ENCODE results near the gene PEAR1.

PEAR1 gene

DNA sequence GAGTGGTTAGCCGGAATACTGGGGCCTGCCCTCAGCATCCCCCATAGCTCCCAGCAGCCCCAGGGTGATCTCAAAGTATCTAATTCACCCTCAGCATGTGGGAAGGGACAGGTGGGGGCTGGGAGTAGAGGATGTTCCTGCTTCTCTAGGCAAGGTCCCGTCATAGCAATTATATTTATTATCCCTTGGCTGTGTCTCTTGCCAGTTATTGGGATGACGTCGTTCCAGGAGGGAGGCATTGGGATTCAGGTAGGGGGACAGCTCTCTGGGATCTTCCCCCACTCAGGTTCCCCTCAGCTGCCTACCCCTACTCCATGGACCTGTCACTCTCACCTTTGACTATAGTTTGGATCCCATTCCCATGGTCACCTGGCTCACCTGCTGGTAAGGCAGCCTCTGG, 11.9 kb upstream of the PEAR1 start:
- DNase-seq (ENCODE audit: low spot score) = no peak

DNA sequence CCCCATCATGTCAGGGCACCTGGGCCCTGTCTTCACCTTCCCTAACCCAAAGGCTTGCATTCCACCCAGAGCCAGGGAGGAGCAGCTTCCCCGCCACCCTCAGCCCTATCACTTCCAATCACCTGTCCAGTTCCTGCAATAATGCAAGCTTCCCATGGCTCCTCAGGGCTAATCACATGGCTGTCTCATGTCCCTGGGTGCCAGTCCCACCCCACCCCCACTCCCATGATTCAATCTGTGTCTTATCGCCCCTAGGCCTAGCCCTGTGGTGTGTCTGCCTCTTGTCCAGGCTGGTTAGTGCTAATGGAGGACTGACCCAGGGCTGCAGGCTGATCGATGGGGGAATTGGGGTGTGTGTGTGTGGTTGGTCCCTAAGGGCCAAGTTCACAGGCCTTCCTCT, 11.0 kb upstream of the PEAR1 start:
- no peak for DNase-seq (ENCODE audit: low spot score)

DNA sequence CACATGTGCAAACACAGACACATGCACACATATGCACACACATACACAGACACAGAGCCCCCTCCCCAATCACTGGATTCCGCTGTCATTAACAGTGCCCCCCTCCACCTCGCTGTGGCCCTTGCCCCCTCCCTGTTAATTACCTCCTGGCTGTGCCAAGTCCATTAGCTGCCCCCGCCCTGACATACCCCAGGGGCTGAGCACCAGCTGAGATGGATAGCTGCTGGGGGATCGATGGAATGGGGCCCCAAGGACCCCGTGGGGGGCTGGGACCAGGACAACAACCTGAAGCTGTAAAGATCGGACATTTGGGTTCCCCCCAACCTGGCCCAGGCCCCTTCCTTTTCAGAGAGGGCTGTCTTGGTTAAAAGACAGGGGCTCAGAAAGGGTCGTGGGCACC, 9.6 kb upstream of the PEAR1 start:
- DNase-seq (ENCODE audit: low spot score) = no peak

DNA sequence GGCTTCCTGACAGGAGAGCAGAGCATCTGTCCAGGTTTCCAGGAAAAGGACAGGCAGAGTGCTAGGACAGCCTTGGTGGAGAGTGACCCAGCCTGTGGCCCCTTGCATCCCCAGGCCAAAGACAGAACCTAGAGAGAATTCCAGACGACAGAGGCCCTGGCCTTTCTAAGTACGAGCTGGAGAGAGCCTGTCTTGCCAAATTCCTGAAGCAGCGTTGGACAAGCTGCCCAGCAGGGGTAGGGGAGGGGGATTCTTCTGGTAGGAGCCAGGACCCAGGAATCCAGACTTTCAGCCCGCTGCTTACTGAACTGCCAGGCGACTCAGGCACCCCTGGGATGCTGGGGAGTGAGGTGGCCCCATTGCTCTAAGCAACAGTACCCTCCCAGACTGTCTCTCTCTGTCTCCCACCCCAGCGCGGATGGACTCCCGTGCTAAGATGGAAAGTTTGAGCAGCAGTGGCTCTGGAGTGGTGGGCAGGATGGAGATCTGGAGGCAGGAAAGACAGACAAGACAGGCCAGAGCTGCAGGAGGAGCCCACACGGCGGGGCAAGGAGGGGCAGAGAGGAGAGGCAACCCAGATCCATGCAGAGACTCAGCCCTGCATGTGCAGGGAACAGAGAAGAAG, 8.8 kb upstream of the PEAR1 start:
- DNase-seq (ENCODE audit: low spot score) = no peak

DNA sequence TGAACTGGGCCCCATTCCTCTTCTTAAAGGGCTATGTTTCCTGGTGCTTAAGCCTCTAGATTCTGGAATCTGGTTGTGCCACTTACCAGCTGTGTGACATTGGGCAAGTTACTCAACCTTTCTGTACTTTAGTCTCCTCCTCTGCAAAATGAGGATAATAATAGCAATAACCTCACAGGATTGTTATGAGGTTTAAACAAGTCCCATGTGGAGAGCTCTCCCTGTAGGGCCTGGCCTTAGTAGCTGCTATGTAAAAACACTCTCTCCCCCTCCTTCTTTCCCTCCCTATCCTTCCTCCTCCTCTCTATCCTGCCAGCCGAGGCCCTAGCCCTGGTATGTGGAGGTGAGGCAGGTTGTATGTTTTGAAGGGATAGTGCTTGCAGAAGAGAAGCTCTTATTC, 8.2 kb upstream of the PEAR1 start:
- no peak for DNase-seq (ENCODE audit: low spot score)

DNA sequence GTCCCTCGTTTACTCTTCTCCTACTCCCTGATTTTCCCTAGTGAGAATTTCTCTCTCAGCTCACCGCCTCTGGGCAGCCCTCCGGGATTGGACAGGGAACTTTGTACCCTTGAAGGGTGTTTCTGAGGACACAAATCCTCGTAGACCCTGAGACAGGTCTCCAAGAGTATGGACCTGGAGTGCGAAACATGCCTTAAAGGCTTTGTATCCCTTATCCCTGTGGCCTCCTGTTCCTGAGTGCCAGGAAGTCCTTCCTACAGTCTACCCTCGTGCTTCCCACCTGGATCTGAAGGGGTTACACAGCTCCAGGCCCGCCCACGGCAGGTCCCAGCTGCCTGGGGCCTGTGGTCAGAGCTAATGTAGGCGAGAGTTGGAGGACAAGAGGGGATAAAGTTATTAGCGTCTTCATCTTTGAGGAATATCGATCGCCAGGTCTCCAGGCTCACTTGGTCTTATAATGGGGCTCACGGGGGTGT, 7.6 kb upstream of the PEAR1 start:
- DNase-seq (ENCODE audit: low spot score) = no peak

DNA sequence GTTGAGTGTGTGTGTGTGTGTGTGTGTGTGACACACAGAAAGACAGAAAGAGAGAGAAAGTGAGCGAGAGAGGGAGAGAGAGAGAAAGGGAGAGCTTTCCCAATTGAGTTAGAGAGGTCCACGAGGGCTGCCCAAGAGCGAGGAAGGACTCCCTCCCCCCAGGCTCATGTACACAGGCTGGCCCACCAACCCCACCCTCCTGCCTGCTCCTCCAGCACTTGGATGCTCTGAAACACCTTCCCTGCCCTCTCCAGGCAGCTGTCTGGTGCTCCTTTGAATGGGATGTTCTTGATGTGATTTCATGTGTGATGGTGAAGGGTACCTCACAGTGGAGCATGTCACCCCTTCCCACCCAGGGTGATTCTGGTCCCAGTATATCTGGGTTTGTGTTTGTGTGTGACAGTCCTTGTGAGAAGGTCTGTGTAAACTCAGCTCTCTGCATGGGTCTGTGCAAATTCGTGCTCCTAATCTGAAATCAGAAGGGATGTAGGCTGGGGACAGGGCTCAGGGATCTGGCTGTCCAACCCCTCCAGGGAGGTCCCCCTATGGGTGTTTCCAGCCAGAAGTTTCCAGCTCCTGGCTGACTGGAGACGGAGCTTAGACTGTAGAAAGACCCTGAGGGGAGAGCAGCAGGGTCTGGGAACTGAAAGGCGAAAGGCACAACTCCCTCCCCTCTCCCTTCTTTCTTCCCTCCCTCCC, 6.8 kb upstream of the PEAR1 start:
- DNase-seq (ENCODE audit: low spot score) = no peak

DNA sequence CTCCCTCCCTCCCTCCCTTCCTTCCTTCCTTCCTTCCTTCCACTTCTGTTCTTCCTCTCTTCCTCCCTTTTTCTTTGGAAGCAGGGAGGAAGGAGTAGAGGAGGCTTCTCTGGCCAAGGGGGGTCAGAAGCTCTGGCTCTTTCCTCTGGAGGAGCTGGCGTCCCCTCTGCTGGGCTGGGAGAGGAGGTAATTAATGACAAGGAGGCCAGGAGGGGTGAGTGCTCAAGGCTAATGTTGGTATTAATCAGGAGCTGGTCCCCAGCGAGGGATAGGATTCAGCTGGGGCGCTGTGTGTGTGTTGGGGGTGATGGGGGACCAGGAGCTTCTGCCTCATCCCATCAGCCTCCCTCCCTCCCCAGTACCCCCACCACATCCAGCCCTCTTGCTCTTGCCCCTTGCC, 6.2 kb upstream of the PEAR1 start:
- DNase-seq (ENCODE audit: low spot score) = no peak

DNA sequence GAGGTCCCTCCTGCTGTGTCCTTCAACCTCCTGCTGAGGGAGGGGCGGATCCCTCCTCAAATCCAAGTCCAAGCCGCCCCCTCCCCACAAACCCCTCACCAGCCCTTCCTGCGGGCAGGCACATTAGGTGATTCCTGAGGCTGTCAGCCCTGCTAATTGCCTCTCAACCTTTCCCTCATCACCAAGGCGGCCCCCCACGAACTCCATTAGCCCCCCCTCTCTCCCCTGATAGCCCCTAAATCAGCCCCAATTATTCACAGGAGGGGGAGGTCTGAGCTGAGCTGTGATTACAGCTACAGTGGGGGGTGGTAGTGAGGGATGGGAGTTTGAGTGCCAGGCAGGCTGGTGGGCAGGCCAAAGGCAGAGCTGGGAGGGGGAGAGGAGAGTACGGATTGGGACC, 5.8 kb upstream of the PEAR1 start:
- DNase-seq (ENCODE audit: low spot score) = no peak

DNA sequence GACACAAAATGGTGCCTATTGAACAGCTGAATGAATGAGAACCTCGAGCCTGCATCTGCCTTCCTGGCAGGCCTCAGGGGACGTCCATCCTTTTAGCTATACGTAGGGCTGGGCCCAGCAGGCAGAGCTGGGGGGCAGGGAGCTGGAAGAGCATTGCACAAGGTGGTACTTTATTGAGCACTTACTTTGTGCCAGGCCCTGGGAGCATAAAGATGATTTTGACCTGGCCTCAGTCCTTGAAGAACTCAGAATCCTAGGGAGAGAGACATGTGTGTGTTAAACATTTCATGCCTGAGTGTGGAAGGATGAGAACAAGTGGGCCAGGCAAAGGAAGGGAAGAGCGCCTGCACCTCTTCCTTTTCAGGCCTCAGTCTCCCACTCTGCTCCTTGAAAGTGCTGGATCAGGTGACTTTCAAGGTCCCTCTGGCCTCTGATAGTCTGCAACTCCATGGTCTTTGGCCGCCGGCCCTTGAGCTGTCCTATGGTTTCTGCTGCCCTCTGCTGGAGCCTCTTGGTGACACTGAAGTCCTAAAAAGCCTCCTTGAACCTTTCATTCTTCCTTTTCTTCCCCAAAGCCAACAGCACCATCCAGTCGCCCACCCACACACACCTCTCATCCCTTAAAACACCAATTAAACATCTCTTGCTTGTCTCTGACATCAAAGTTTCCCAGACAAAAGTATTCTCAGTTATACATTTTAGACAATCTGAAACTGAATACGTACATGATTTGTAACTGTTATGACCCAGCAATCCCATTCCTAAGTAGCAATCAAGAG, 3.5 kb upstream of the PEAR1 start:
- peak; percentile 62 for DNase-seq (ENCODE audit: low spot score)

DNA sequence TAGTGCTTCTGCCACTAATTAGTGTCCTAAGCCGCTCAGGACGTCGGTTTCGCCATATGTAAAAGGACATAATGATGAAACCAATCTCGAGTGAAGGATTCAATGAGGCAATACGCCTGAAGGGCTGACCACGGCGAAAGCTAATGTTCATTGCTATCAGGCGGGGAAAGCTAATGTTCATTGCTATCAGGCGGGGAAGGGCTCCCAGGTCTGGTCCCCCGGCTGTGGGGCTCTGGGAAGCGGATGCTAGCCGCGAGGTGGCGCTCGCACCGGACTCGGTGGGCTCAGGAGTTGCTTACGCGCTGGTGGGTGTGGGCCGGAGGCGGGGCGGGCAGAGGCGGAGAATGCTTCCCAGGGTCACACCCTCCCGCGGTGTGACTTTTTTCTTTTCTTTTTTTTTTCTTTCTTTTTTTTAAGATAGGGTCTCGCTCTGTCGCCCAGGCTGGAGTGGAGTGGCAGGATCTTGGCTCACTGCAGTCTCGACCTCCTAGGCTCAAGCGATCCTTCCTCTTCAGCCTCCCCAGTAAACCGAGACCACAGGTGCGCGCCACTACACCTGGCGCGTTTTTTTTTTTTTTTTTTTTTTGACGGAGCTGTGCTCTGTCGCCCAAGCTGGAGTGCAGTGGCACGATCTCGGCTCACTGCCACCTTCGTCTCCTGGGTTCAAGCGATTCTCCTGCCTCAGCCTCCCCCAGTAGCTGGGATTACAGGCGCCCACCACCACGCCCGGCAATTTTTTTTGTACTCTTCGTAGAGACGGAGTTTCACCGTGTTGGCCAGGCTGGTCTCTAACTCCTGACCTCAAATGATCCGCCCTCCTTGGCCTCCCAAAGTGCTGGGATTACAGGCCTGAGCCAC, 1.1 kb upstream of the PEAR1 start:
- DNase-seq (ENCODE audit: low spot score) = peak; percentile 76

DNA sequence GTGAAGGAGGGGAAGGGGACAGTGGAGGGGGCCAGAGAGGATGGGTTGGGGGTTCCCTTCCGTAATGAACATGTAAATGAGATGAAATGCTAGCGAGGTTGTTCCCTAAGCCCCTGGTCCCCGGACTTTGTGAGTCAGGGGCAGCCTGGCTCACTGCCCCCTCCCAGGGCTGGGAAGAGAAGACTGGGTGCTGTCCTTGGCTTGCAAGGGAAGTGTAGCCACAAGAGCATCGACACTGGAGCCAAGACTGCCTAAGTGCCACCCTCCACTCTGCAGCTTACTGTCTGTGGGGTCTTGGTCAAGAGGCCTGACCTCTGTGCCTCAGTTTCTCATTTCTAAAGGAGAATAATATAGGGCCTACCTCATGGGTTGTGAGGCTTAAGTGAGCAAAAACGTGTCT, 483 bp downstream of the PEAR1 start:
- DNase-seq (ENCODE audit: low spot score) = no peak

DNA sequence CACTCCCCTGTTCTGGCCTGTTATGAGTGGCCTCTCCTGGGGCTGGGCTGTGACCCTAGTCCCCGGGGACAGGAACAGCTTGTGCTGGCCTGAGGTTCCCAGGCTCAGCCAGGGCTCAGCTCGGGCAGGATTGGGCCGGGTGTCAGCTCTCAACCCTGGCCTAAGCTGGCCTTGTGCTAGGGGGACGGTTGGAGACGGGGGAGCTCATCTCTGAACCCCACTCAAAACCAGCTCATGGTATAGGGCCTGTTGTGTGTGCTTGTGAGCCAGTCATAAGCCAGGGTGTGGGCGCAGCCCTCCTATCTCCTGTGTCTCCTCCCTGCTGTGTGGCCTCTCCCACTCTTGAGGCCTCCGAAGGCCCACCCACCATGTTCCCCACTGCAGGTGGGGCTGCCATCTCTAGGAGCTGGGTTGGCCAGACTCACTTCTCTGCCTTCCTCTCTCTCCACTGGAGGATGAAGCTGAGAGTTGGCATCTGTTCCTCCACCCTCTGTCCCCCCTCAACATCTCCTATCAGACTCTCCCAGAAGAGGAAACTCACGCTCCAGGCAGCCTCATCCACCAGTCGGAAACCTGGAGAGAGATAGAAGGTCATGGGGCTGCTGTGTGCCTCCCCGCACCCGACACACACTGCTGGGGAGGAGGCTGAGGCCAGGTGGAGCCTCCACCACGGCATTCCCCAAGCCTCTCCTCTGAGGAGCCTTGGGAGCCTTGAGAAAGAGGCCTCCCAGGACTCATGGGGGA, 1.4 kb downstream of the PEAR1 start:
- DNase-seq (ENCODE audit: low spot score) = no peak

DNA sequence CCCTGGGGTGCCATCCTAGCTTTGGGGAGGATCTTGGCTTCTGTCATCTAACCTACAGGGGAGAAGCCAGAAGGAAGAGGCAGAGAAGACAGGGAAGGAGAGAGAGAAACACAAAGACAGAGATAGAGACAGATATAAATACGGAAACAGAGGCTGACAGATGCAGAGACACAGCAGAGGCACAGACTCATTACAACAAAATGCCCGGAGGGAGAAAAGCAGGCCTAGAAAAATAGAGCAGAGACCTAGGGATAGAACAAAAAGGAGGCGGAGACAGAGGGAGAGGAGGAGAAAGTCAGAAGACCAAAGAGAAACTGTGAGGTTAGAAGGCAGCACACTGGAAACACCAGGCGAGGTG, 1.9 kb downstream of the PEAR1 start:
- no peak for DNase-seq (ENCODE audit: low spot score)

DNA sequence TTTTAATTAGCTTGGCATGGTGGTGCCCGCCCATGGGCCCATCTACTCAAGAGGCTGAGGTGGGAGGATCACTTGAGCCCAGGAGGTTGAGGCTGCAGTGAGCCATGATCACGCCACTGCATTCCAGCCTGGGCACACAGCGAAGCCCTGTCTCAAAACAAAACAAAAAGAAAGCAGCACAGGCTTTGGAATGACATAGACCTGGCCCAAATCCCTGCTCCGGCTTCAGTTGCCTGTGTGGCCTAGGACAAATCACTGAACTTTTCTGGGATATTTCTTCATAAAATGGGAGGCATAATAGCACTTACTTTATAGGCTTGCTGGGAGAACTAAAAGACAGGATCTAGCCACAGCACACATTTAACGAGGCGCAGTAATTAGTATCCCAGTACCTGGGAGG, 2.4 kb downstream of the PEAR1 start:
- DNase-seq (ENCODE audit: low spot score) = no peak

DNA sequence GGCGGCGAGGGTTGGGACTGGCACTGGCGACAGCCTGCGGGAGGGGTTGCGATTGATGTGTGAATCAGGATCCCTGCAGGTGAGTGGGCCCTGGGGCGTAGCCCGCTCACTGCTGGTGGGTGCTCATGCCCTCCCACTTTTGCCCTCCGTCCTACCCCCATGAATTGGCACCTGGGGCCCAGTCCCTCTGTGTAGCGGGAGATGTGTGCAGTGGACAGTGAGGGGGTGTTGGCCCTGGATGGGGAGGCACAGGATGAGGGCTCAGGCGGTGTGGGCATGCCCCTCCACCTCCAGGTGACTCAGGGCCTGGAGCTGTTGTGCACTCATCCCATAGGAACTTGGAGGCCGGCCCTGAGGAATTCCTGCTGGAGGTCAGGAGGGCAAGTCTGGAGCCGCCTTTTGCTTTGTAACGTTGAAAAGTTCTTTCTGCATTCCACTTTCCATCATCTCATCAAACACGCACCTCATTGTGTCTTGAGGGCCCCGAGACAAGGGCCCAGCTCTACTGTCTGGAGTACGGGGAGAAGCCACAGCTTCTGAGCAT, 3.0 kb downstream of the PEAR1 start:
- peak; percentile 77 for DNase-seq (ENCODE audit: low spot score)

DNA sequence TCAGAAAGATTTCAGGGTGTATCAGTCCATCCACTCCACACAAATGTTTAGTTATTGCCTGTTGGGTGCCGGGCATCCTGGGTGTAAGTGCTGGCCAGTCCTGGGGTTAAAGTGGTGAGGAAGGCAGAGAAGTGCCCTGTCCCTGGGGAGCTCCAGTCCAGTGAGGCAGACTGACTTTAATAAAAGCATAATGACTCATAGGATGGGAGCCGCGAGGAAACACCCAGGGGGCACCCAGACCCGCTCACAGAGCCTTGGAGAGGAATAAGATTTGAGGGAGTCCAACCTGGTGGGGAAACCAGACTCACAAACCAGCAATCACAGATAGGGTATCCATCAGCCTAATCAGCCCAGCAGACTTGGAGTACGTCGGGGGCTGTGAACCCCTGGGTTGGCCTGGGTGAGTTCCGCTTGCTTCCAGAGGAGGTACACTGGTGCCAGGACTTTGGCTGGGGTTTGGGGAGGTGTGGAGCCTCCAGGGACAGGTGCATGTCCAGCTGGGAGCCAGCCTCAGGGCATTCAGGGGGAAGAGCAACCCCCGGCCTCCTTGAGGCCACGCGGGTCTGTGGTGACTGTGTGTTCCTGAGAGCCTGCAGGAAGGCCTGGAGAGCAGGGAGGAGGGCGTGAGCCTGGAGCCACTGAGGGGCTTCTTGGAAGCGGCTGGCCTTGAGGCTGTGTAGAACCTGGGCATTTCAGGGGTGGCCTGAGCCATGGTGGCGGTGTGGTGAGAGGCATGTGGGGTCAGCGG, 3.7 kb downstream of the PEAR1 start:
- DNase-seq (ENCODE audit: low spot score) = peak; percentile 50

DNA sequence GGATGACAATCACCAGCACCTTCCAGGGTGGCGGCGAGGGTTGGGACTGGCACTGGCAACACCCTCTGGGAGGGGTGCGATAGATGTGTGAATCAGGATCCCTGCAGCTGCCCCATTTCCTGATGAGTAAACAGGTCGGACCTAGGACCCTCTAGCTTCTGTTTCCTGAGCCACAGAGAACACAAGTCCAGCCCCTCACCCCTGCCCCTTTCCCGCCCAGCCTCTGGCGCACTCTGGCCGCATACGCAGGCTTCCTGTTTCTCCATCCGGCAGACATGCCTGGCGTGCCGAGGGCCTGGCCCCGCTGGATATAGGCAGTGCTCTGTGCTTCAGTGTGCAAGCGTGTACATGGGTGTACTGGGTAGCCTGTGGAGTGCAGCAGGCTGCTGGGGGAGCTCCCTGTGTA, 4.6 kb downstream of the PEAR1 start:
- no peak for DNase-seq (ENCODE audit: low spot score)

DNA sequence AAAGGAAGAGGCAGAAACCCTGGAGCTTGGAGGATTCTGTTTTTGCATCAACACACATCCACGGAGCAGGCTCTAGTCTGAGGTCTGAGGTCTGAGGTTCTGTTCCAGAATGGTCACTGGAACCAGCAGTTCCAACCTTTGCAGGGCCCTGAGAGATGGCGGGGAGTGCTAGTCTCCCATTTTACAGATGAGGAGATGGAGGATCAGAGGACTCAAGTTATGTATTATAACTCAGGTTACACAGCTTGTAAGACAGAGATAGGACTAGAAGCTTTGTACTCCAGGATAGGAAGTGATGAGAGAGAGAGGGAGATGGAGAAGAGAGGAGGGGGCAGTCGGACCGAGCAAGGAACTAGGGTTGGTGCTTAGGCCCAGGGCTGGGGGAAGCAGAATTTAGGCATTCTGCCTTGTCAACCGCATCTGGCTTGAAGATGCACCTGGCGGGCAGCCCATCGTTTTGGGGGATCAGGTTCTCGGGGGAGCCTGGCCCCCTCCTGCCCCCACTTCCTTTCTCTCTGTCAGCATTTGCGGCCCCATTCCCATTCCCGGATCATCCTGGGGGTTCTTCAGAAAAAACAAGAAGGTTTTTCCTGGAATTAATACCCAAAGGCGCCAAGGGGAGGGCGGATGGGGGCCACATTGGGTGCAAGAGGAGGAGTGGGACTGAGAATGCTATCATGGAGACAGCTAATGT, 5.6 kb downstream of the PEAR1 start:
- no peak for DNase-seq (ENCODE audit: low spot score)

All from SW480 (cell line).